RWPE1 (cell line): ENCODE measurements around the gene SHKBP1.
A peak's percentile ranks its signal among the peaks of the same experiment; 100 is the strongest.

Experiments
- CTCF ChIA-PET: fragments of 350-600 bp; sonication (Branson Sonifier 250); formaldehyde crosslinking; extraction: SDS; loops from one replicate; lab custom pipeline; 2021; lab: Yijun Ruan, JAX
- POLR2A ChIA-PET: fragments of 400-600 bp; formaldehyde crosslinking; extraction: SDS; loops from one replicate; lab custom pipeline; 2020; ENCODE audit warnings: antibody characterized with exemption; ENCODE audit not compliant: low non-redundant PET; lab: Yijun Ruan, JAX
- DNase-seq: peaks from one replicate; pipeline ENCODE4 v3.0.0; 2012; ENCODE audit warnings: low spot score
- H3K27ac ChIP-seq: fragments of 450-650 bp; 2 replicates; pipeline ENCODE4 v1.5.1; 2017
- TF ChIP-seq, protein P1 (sequence below): fragments of 450-650 bp; conservative IDR thresholded peaks from 2 replicates; pipeline ENCODE4 v1.5.1; 2017; ENCODE audit warnings: low read depth, mild to moderate bottlenecking

The SHKBP1 gene

GRCh38 chr19:40630571-40631160 is 54.0 kb downstream of the SHKBP1 start:
- POLR2A ChIA-PET = no interaction called here
- CTCF ChIA-PET = interaction anchor here (0.7 kb wide), 1 partner anchor 141 kb away, joined by 5 read pairs; no protein-coding TSS in a partner anchor
- no peak for DNase-seq

GRCh38 chr19:40632311-40633036 is 55.8 kb downstream of the SHKBP1 start:
- TF ChIP-seq, protein P1, sequence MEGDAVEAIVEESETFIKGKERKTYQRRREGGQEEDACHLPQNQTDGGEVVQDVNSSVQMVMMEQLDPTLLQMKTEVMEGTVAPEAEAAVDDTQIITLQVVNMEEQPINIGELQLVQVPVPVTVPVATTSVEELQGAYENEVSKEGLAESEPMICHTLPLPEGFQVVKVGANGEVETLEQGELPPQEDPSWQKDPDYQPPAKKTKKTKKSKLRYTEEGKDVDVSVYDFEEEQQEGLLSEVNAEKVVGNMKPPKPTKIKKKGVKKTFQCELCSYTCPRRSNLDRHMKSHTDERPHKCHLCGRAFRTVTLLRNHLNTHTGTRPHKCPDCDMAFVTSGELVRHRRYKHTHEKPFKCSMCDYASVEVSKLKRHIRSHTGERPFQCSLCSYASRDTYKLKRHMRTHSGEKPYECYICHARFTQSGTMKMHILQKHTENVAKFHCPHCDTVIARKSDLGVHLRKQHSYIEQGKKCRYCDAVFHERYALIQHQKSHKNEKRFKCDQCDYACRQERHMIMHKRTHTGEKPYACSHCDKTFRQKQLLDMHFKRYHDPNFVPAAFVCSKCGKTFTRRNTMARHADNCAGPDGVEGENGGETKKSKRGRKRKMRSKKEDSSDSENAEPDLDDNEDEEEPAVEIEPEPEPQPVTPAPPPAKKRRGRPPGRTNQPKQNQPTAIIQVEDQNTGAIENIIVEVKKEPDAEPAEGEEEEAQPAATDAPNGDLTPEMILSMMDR = no peak
- ChIA-PET POLR2A (no interaction called here), CTCF (no interaction called here)
- DNase-seq = no peak
- H3K27ac ChIP-seq = 0 out of 2 replicates have a peak overlapping the region, but pooled peaks have one; percentile 10

More at GRCh38 chr19:40630571-40631160, 54.0 kb downstream of the SHKBP1 start:
- no peak overlapping the region for H3K27ac ChIP-seq
- TF ChIP-seq, protein P1 = no peak

DNA sequence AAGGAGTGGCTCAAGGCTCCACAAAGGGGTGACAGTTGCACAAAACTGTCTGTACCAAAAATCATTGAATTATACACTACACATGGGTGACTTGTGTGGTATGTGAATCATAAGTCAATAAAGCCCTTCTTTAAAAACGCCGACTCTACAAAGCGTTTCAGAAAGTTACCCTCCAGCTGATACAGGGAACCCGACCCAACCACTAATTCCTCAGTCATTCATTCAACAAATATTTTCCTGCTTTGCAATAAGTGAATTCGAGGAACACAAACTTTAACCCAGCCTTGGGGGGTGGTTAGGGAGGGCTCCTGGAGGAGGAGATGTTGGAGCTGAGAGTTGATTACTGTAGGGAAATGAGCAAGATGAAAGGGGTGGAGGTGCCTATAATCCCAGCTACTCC is 56.5 kb downstream of the SHKBP1 start:
- TF ChIP-seq, protein P1 = no peak
- POLR2A ChIA-PET = interaction anchor here (0.6 kb wide), 1 partner anchor 65 kb away, joined by 3 read pairs; no protein-coding TSS in a partner anchor
- CTCF ChIA-PET = interaction anchor here (0.8 to 2.3 kb wide), 3 partner anchors 12 to 92 kb away, joined by 3 to 13 read pairs (median 5); no protein-coding TSS in a partner anchor
- no peak for DNase-seq
- no peak overlapping the region for H3K27ac ChIP-seq

- H3K27ac ChIP-seq = no peak overlapping the region
- TF ChIP-seq, protein P1 = no peak
- CTCF ChIA-PET = interaction anchor here (0.6 to 0.9 kb wide), 2 partner anchors 218 to 557 kb away, joined by 3 to 6 read pairs; no protein-coding TSS in a partner anchor
- POLR2A ChIA-PET = no interaction called here
- DNase-seq = no peak
Measured at GRCh38 chr19:40638327-40638726, 61.7 kb downstream of the SHKBP1 start.

DNA sequence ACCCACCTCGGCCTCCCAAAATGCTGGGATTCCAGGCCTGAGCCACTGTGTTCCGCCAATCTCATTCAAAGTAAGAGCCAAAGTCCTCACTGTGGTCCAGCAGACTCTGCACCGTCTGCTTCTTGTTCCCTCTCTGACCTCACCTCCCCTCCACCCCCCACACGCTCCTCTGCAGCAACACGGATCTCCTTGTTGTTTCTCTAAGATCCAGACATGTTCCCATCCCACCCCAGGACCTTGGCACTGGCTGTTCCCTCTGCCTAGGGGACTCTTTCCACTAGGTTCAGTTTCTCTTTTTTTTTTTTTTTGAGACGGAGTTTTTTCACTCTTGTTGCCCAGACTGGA is 62.9 kb downstream of the SHKBP1 start:
- ChIA-PET POLR2A (no interaction called here), CTCF (no interaction called here)
- no peak overlapping the region for H3K27ac ChIP-seq
- TF ChIP-seq, protein P1 = no peak
- DNase-seq = no peak

DNA sequence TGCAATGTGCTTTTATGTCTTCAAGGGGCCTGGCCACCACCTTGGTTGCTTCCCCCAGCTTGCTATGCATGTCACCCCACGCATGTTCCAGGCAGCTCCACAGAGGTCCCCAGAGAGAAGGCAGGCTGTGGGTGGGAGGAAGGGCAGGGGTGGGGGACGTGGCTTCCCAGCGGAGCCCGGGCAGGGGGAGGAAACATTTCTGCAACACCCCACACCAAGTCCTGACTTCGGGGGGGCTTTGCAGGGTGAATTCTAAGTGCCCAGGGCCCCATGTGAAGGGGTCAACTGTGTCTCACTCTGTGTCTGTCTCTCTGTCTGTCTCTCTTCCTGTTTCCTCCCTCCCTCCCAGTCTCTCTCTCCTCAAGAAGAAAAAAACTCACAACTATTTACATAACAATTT is 64.1 kb downstream of the SHKBP1 start:
- ChIA-PET CTCF (no interaction called here), POLR2A (no interaction called here)
- no peak for DNase-seq
- TF ChIP-seq, protein P1 = no peak
- H3K27ac ChIP-seq = no peak overlapping the region
